Motor neuron (in vitro differentiated cells): ENCODE measurements around the gene DAB1. TPM values are rescaled to one million over a fixed set of nuclear protein-coding genes. Genes with fewer than 3 reads are reported as not detected.

ENCODE experiments used
- ATAC-seq, 8 experiments: fragments of 200-7000 bp; cut with Tn5 transposase; replicated peaks in 6 of 8; 2 replicates each; pipeline ENCODE4 v1.8.0; 2021; ENCODE audit warnings: mild to moderate bottlenecking in 8 of 8, moderate library complexity in 8 of 8
- H3K27ac ChIP-seq, 2 donors: fragments of 250-450 bp; sonication (Bioruptor Pico); 2 replicates each; pipeline ENCODE4 v1.9.0; 2021; ENCODE audit warnings: antibody characterized with exemption in 2 of 2, mild to moderate bottlenecking in 2 of 2, moderate library complexity in 1 of 2
- H3K4me1 ChIP-seq, 2 donors: fragments of 250-450 bp; sonication (Bioruptor Pico); replicated peaks in 1 of 2; 2 replicates each; pipeline ENCODE4 v1.6.1; 2021; ENCODE audit warnings: antibody characterized with exemption in 2 of 2, mild to moderate bottlenecking in 2 of 2, moderate library complexity in 1 of 2
- H3K4me3 ChIP-seq, 5 donors: fragments of 250-450 bp; sonication (Bioruptor Pico); 2 replicates each; pipeline ENCODE4 v1.9.0; 2021; ENCODE audit warnings: antibody characterized with exemption in 5 of 5, mild to moderate bottlenecking in 5 of 5, moderate library complexity in 4 of 5
- WGBS, 10 experiments: fragments of 450-650 bp; shearing (Covaris generic); methylation state at CpG; one replicate each; pipeline ENCODE4 v1.0.0; 2022; 5-methylcytosine and 5-hydroxymethylcytosine counted together
- in situ Hi-C, 9 experiments: fragments of 400-800 bp; cut with MboI; loops; one replicate each; pipeline ENCODE4 v1.15.0; 2021; ENCODE audit warnings: low sequenced_read_pairs in 9 of 9, low pct_unique_long_range_greater_than_20kb in 2 of 9; ENCODE audit not compliant: unreplicated experiment in 9 of 9
- total RNA-seq, 8 experiments: library from RNA; unstranded; fragments of 300-600 nt; gene quantifications; 2 replicates each; pipeline versions ENCODE4 v1.2.3 to v1.2.4, GENCODE V29; 2022

The DAB1 gene
- total RNA-seq, 8 experiments from 2014 or later, result 1.4 to 38.4 (median 13.2) TPM

DNA sequence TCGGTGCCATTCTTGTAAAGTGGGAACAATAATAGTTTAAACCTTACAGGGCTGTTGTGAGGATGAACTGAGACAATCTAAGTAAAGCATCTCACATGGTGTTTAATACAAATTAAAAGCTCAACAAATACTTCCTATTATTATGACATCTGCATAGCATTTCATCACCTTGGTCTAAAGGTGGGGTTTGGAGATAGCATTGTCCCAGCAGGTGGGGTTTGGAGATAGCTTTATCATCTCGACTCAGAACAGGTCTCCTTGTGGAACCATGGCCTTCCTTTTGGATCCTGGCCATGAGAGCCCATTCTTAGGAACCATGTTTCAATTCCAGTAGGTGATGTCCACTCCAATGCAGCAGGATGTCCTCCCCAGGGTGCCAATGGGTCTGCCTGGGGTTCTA is 437.5 kb downstream of the DAB1 start:
- no peak overlapping the region for H3K4me3 ChIP-seq
- H3K4me1 ChIP-seq, result no peaks in the 10 kb centered on the region
- no peak overlapping the region for H3K27ac ChIP-seq
- in situ Hi-C loops, result no loop called here
- no peak for ATAC-seq
- 17 to 100% (median 83%) methylated on average over 1 to 2 of the region's 2 CpGs; no CpG with 5 or more reads in 3 of the 10 experiments for WGBS, 10 experiments

DNA sequence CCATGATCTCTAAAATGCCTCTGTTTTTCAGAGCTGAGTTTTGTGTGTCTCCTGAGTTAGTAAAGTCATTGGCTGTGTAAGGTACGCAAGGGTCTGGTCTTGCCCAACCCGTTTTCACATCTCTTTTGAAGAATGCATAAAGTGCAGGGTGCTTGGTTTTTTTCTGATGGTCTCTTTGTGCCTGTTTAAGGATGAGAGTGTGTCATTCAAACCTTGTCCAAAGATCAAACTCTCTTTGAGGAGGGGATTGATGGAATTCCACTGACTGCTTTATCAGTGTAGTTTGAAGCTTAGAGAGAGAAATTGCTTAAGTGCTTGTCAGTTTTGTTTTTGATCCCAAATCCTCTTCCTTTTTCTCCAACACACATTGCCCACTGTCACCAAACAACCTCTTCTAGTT is 438.0 kb downstream of the DAB1 start:
- in situ Hi-C loops, result no loop called here

DNA sequence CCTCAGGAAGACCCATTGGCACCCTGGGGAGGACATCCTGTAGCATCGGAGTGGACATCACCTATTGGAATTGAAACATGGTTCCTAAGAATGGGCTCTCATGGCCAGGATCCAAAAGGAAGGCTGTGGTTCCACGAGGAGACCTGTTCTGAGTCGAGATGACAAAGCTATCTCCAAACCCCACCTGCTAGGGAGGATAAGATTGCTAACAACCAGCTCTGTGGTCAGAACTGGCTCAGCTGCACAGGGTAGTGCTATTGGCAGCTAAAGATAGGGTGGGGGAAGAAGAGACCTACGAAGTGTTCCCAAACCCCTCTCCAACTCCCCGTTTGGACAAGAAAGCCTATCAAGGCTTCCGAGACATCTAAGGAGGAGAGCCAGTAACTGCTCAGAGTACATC is 440.4 kb downstream of the DAB1 start:
- Histone ChIP-seq H3K27ac (no peak overlapping the region), H3K4me3 (no peak overlapping the region), H3K4me1 (no peaks in the 10 kb centered on the region)
- WGBS, 10 experiments, result 51 to 100% (median 79%) methylated on average over 1 to 6 of the region's 6 CpGs; no CpG with 5 or more reads in 4 of the 10 experiments
- no peak for ATAC-seq
- in situ Hi-C loops, result no loop called here

More for the DNA sequence above, 438.0 kb downstream of the DAB1 start:
- ATAC-seq, result no peak
- no peak overlapping the region for H3K4me3 ChIP-seq
- H3K4me1 ChIP-seq, result no peaks in the 10 kb centered on the region
- WGBS, 10 experiments, result 80 to 100% (median 91%) methylated on average over 2 of the region's 2 CpGs; no CpG with 5 or more reads in 4 of the 10 experiments
- no peak overlapping the region for H3K27ac ChIP-seq

DNA sequence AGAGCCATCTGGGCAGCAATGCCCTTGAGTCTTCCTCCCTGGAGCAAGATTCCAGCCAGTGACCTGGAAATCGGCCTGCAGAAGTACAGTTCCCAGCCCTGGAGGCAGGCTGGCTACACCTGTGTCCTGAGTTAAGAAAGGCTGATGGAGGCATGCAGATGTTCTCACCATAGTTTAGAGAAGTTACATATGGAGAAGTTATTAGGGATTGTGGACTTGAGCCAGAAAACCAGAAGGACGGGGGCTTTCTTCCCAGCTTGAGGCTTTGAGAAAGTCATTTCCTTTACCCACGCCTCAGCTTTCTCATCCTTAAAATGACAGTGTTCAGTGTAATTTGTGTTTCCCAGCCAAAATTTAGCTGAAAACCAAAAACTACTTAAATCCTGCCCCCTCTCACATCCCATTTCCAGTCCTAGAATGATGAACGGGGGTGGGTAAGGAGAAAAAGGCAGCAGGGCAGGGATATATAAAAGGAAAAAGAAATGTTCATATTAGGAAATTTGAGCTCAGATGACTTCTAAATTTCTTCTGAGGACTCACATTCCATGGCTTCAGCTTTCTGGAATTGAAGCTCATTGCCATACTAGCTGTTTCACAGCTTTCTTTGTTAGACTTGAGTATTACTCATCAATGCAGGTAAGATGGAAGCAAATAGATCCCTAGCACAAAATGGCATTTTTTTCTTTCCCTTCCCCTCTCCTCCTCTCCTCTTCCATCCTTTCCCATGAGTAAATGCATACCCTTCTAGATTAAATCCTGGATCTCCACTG is 443.7 kb downstream of the DAB1 start:
- Histone ChIP-seq H3K4me3 (no peak overlapping the region), H3K4me1 (no peaks in the 10 kb centered on the region), H3K27ac (no peak overlapping the region)
- 0 to 94% (median 67%) methylated on average over 1 to 4 of the region's 4 CpGs; no CpG with 5 or more reads in 2 of the 10 experiments for WGBS, 10 experiments
- ATAC-seq, result no peak
- in situ Hi-C loops, result no loop called here

DNA sequence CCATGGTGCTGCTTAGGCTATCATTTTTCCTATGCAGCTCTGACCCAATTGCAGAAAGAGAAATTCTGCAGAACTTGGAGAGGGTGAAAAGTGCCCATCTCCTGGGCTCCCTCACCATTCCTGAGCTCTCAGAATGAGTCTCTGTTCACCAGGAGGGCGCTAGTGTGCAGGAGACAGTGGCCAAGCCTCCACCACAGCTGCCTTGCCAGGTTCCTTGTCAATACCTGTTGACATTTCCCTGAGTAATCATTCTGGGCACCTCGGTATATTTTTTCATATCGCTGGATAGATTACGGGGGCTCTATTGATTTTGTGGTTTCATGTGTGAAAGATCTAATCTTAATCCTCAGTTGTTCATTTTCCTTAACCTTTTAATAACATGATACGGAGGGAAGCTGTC is 445.0 kb downstream of the DAB1 start:
- Histone ChIP-seq H3K4me1 (no peaks in the 10 kb centered on the region), H3K27ac (no peak overlapping the region), H3K4me3 (no peak overlapping the region)
- no peak for ATAC-seq
- in situ Hi-C loops, result no loop called here
- WGBS, 10 experiments, result 64 to 100% (median 84%) methylated on average over 1 to 5 of the region's 5 CpGs; no CpG with 5 or more reads in 1 of the 10 experiments

DNA sequence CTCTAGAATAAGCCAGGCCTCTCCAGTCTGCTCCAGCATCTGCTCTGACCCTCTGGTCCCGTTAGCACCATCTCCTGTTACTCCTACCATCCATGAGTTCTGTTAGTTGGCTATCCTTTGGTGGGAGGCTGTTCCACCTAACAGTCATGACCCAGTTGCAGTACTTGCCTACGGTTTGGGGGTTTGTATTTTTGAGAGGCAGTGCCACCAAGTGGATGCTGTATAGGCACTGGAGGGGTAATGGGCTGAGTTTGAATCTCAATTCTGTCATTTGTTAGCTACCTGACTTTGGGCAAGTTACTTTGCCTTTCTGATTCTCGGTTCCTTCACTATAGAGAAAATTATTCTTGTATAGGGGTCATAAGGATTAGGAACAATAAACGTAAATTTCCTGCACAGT is 445.9 kb downstream of the DAB1 start:
- ATAC-seq, result no peak
- no peak overlapping the region for H3K27ac ChIP-seq
- no peaks in the 10 kb centered on the region for H3K4me1 ChIP-seq
- 17 to 88% (median 60%) methylated on average over 1 to 4 of the region's 4 CpGs; no CpG with 5 or more reads in 1 of the 10 experiments for WGBS, 10 experiments
- in situ Hi-C loops, result no loop called here
- no peak overlapping the region for H3K4me3 ChIP-seq

DNA sequence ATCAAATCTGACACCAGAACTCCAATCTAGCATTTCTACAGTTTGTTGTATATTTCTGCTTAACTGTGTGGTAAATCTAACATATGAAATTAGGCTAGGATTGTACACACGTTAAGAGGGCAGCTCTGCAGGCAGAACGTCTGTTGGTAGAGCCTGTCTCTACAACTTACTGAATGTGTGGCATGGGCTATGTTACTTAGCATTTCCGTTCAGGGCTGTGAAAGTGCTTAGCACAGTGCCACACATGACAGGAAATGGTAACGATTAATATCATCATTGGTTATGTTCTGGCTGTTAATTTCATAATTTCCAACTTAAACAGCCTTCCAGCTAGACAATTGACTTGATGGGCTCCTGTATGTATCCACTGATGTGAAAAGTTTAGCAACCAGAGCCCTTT is 448.4 kb downstream of the DAB1 start:
- Histone ChIP-seq H3K4me1 (no peaks in the 10 kb centered on the region), H3K27ac (no peak overlapping the region), H3K4me3 (no peak overlapping the region)
- 10 to 100% (median 81%) methylated on average over 1 to 4 of the region's 4 CpGs; no CpG with 5 or more reads in 3 of the 10 experiments for WGBS, 10 experiments
- ATAC-seq, result no peak
- in situ Hi-C loops, result no loop called here

GRCh38 chr1:56973923-56974742 is 449.7 kb downstream of the DAB1 start:
- WGBS, 10 experiments, result 70 to 94% (median 89%) methylated on average over 2 to 5 of the region's 5 CpGs; no CpG with 5 or more reads in 4 of the 10 experiments

DNA sequence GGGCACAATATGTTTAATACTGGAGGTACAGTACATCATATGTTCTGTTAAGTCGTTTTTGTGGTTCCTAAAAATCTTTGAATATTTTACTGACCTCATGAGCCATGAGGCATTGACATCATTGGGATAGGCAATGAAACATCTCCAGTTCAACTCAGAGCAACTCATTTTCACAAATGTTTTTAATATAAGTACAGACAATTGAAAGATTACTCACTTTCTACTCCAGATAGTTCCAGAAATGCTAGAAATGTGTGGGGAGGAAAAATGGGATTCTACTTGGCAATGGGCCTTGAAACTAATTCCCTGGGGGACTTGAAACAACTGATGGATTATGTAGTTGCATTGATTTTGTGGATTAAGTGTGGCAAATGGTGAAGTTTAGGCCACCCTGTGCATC is 450.9 kb downstream of the DAB1 start:
- H3K27ac ChIP-seq, result no peak overlapping the region
- in situ Hi-C loops, result no loop called here
- 0 to 67% (median 40%) methylated on average over 1 of the region's 1 CpG; no CpG with 5 or more reads in 3 of the 10 experiments for WGBS, 10 experiments
- no peaks in the 10 kb centered on the region for H3K4me1 ChIP-seq
- ATAC-seq, result no peak
- H3K4me3 ChIP-seq, result no peak overlapping the region

More at GRCh38 chr1:56973923-56974742, 449.7 kb downstream of the DAB1 start:
- no peak for ATAC-seq
- no peak overlapping the region for H3K4me3 ChIP-seq
- in situ Hi-C loops, result no loop called here
- no peaks in the 10 kb centered on the region for H3K4me1 ChIP-seq
- no peak overlapping the region for H3K27ac ChIP-seq

- peaks cover 0 to 2% of the 10 kb centered on the region in 2 donors for H3K4me1 ChIP-seq
- in situ Hi-C loops, result no loop called here
- no peak for ATAC-seq
- H3K4me3 ChIP-seq, result no peak overlapping the region
- 83 to 100% (median 100%) methylated on average over 1 of the region's 1 CpG; no CpG with 5 or more reads in 4 of the 10 experiments for WGBS, 10 experiments
- no peak overlapping the region for H3K27ac ChIP-seq
Measured at GRCh38 chr1:56970280-56970679, 453.6 kb downstream of the DAB1 start.

DNA sequence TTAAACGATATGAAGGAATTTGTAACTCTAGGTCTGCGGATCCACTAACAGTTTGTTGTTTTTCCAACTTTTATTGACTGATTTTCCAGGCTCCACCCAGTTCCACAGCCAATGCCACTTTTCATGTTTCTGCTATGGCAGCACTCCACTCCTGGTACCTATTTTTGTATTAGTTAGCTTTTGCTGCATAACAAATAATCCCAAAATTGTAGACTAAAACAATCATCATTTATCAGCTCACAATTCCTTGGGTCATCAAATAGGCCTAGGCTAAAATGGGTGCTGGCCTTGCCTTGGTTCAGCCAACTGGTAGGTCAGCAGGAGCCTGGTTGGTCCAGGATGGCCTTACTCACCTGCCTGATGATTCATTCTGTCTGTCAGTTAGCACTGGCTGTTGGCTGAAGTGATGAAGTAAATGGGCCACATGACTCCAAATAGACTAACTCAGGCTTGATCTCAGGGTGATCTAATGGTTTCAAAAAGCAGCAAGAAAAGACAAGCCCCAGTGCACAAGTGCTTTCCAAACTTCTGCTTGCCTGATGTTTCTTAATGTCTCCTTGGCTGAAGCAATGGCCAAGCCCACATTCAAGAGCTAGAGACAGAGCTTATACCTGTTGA is 454.9 kb downstream of the DAB1 start:
- no peak for ATAC-seq
- peaks cover under 1 to 14% of the 10 kb centered on the region in 2 donors for H3K4me1 ChIP-seq
- no peak overlapping the region for H3K27ac ChIP-seq
- H3K4me3 ChIP-seq, result no peak overlapping the region
- 33 to 100% (median 83%) methylated on average over 1 to 2 of the region's 2 CpGs; no CpG with 5 or more reads in 3 of the 10 experiments for WGBS, 10 experiments
- in situ Hi-C loops, result no loop called here

GRCh38 chr1:56967900-56968832 is 455.7 kb downstream of the DAB1 start:
- 20 to 92% (median 59%) methylated on average over 1 to 15 of the region's 15 CpGs; no CpG with 5 or more reads in 2 of the 10 experiments for WGBS, 10 experiments
- Histone ChIP-seq H3K4me1 (peaks cover 9 to 22% of the 10 kb centered on the region in 2 donors), H3K4me3 (no peak overlapping the region), H3K27ac (no peak overlapping the region)
- in situ Hi-C loops, result no loop called here
- peak in 1 of 8 experiments; percentile 46 for ATAC-seq
